ENCODE data around the gene GRIK4.

GRIK4 gene

GRCh38 chr11:120547316-120547715 is 35.8 kb downstream of the GRIK4 start:
- in situ Hi-C loops (cut with HindIII; ENCODE audit: low sequenced_read_pairs), result no loop called here
- no peak overlapping the region for H3K4me3 ChIP-seq (ENCODE audit: low read depth, low read length)
- no peak for TF ChIP-seq CTCF (IDR thresholded peaks at IDR 0.05; ENCODE audit: low read depth, low read length)
- DNase-seq (ENCODE audit: low read depth, low spot score), result no peak

- no peak for TF ChIP-seq CTCF (IDR thresholded peaks at IDR 0.05; ENCODE audit: low read depth, low read length)
- peak; percentile 88 for DNase-seq (ENCODE audit: low read depth, low spot score)
- in situ Hi-C loops (cut with HindIII; ENCODE audit: low sequenced_read_pairs), result no loop called here
- no peak overlapping the region for H3K4me3 ChIP-seq (ENCODE audit: low read depth, low read length)
Observed at GRCh38 chr11:120547811-120548681, 36.5 kb downstream of the GRIK4 start.

- no peak overlapping the region for H3K4me3 ChIP-seq (ENCODE audit: low read depth, low read length)
- DNase-seq (ENCODE audit: low read depth, low spot score), result no peak
- no peak for TF ChIP-seq CTCF (IDR thresholded peaks at IDR 0.05; ENCODE audit: low read depth, low read length)
- in situ Hi-C loops (cut with HindIII; ENCODE audit: low sequenced_read_pairs), result no loop called here
Observed at GRCh38 chr11:120548682-120549209, 37.2 kb downstream of the GRIK4 start.

GRCh38 chr11:120549346-120549745 is 37.8 kb downstream of the GRIK4 start:
- TF ChIP-seq CTCF (IDR thresholded peaks at IDR 0.05; ENCODE audit: low read depth, low read length), result no peak
- in situ Hi-C loops (cut with HindIII; ENCODE audit: low sequenced_read_pairs), result no loop called here
- no peak overlapping the region for H3K4me3 ChIP-seq (ENCODE audit: low read depth, low read length)

GRCh38 chr11:120550007-120550406 is 38.5 kb downstream of the GRIK4 start:
- DNase-seq (ENCODE audit: low read depth, low spot score), result no peak
- no peak overlapping the region for H3K4me3 ChIP-seq (ENCODE audit: low read depth, low read length)
- no peak for TF ChIP-seq CTCF (IDR thresholded peaks at IDR 0.05; ENCODE audit: low read depth, low read length)
- in situ Hi-C loops (cut with HindIII; ENCODE audit: low sequenced_read_pairs), result no loop called here

More at GRCh38 chr11:120549346-120549745, 37.8 kb downstream of the GRIK4 start:
- no peak for DNase-seq (ENCODE audit: low read depth, low spot score)

- no peak for DNase-seq (ENCODE audit: low read depth, low spot score)
Observed at GRCh38 chr11:120551191-120551590, 39.6 kb downstream of the GRIK4 start.

More at GRCh38 chr11:120551191-120551590, 39.6 kb downstream of the GRIK4 start:
- H3K4me3 ChIP-seq (ENCODE audit: low read depth, low read length), result no peak overlapping the region
- in situ Hi-C loops (cut with HindIII; ENCODE audit: low sequenced_read_pairs), result no loop called here
- no peak for TF ChIP-seq CTCF (IDR thresholded peaks at IDR 0.05; ENCODE audit: low read depth, low read length)

All from astrocyte of the spinal cord (primary cell).